Tibial artery (tissue), 4 donors: ENCODE measurements around the gene HOXD8.

ENCODE experiments used
- DNase-seq, 2 donors: peaks; one replicate each; pipeline ENCODE4 v3.0.0-alpha.2; 2019
- H3K27ac ChIP-seq, 2 donors: fragments of 200-600 bp; sonication (generic) in 1 of 2; 1 replicate in 1 of 2; 2 replicates in 1 of 2; pipeline ENCODE4 v1.5.1; 2018 to 2019; ENCODE audit warnings: mild to moderate bottlenecking in 1 of 2
- H3K27me3 ChIP-seq, 2 donors: fragments of 200-600 bp; sonication (generic) in 1 of 2; one replicate each; pipeline versions ENCODE4 v1.5.1 to v1.6.0; 2016 to 2019
- H3K36me3 ChIP-seq, 3 donors: fragments of 200-600 bp; sonication (generic) in 2 of 3; one replicate each; pipeline ENCODE4 v1.5.1; 2016 to 2019; ENCODE audit warnings: mild to moderate bottlenecking in 2 of 3
- H3K4me1 ChIP-seq, 4 donors: fragments of 200-600 bp; sonication (generic) in 2 of 4; 1 replicate in 3 of 4; 2 replicates in 1 of 4; pipeline ENCODE4 v1.5.1; 2016 to 2019
- H3K4me3 ChIP-seq, 2 donors: fragments of 200-600 bp; sonication (generic) in 1 of 2; 1 replicate in 1 of 2; 2 replicates in 1 of 2; pipeline ENCODE4 v1.5.1; 2018 to 2019; ENCODE audit warnings: mild to moderate bottlenecking in 2 of 2
- H3K9me3 ChIP-seq, 3 donors: fragments of 200-600 bp; sonication (generic) in 1 of 3; one replicate each; pipeline ENCODE4 v1.5.1; 2016 to 2019
- CTCF ChIP-seq, 2 experiments: fragments of 200-600 bp in 1 of 2; fragments of 450-650 bp in 1 of 2; IDR thresholded peaks; one replicate each; pipeline ENCODE4 v1.5.1; 2017 to 2019; ENCODE audit warnings: antibody characterized with exemption in 2 of 2, mild to moderate bottlenecking in 1 of 2, moderate library complexity in 1 of 2
- intact Hi-C: fragments of 100-400 bp; cut with DNase I; formaldehyde crosslinking; loops from one replicate; pipeline ENCODE4 v1.15.0; 2023; ENCODE audit warnings: low total_unique reads

HOXD8 gene

GRCh38 chr2:176096243-176096985, 33.1 kb upstream of the HOXD8 start:
- TF ChIP-seq CTCF (IDR thresholded peaks at IDR 0.05), result no peak
- Histone ChIP-seq H3K27ac (no peak overlapping the region), H3K27me3 (peaks cover 14 to 100% of the 10 kb centered on the region in 2 donors), H3K9me3 (no peaks in the 10 kb centered on the region), H3K4me3 (peak overlapping the region; percentile 13 to 49), H3K4me1 (peaks cover 0 to 65% (median 51%) of the 10 kb centered on the region in 4 donors), H3K36me3 (no peaks in the 10 kb centered on the region)
- DNase-seq, result no peak
- intact Hi-C loops, result loop anchor here (5.0 kb wide), 1 partner anchor 729 kb away; no protein-coding TSS in a partner anchor

- H3K9me3 ChIP-seq, result no peaks in the 10 kb centered on the region
- H3K4me1 ChIP-seq, result peaks cover 0 to 58% (median 49%) of the 10 kb centered on the region in 4 donors
- H3K27me3 ChIP-seq, result peaks cover 14 to 100% of the 10 kb centered on the region in 2 donors
- H3K36me3 ChIP-seq, result no peaks in the 10 kb centered on the region
- peak; percentile 77 to 94 for TF ChIP-seq CTCF (IDR thresholded peaks at IDR 0.05)
- peak in 1 of 2 donors; percentile 59 for DNase-seq
- H3K27ac ChIP-seq, result no peak overlapping the region
- intact Hi-C loops, result loop anchor here (5.0 kb wide), 1 partner anchor 730 kb away; no protein-coding TSS in a partner anchor
- peak overlapping the region; percentile 13 to 49 for H3K4me3 ChIP-seq
These were observed 32.3 kb upstream of the HOXD8 start for GRCh38 chr2:176096986-176097819.

DNA sequence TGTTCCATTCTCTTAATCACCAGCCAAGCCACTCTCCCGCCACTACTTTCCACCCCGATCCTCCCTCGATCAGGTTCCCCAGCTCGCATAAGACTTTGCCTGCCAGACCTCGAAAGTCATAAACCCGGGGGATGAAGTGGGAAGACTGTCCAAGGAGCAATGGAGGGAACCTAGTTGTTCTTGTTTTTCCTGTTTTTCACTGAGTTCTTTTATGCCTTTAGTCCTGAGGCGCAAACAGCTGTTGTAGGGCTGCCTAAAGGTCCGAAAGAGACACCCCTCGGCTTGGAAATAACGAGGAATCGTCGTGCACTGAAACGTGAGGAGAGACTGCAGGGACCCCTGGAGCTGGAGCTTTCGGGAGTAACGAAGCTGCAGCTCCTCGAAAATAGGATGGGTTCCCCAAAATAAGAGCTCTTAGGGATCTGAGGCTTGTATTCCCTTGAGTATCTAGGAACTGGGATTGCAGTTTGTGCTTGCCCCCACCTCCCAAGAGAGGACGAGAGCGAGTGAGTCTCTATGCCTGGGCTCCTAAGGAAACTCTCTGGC, 31.6 kb upstream of the HOXD8 start:
- peaks cover 0 to 51% (median 43%) of the 10 kb centered on the region in 4 donors for H3K4me1 ChIP-seq
- no peak overlapping the region for H3K27ac ChIP-seq
- intact Hi-C loops, result loop anchor here (5.0 kb wide), 1 partner anchor 731 kb away; no protein-coding TSS in a partner anchor

DNA sequence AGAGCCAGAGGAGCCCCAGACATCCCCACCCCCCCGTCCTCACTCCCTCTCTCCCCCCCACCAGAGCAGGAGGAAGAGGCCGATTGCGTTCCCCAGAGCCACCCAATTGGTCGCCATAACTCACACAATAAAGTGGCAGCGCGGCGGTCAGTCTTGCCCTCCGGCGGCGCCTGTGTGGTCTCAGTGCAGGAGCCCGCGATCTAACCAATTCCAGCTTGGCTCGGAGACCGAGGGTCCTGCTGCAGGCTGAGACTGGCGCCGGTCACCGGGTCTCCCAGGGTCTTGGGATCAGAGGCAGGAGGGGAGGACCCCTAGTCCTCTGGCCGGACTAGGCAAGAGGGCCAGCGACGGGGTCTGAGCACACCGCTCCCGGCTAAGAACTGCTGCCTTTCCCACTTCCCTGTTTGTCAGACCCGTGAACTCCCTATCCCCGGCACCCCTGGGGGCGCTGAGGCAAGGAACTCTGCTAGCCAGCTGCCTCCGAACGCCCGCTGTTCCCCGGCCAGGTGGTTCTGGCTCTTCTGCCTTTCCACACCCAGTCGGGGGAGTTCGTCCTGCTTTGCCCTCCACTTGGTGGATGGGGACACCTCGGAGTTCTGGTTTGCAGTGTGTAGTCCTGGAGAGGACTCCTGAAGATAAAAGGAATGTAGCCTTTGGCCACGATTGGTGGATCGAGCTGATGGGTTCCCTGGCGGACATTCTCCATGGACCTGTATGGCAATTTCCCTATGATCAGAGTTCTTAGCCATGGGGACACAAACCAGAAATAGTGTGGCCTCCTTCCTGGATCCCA, 30.9 kb upstream of the HOXD8 start:
- peaks cover 11 to 100% of the 10 kb centered on the region in 2 donors for H3K27me3 ChIP-seq
- H3K36me3 ChIP-seq, result no peaks in the 10 kb centered on the region
- H3K4me1 ChIP-seq, result peaks cover 0 to 44% (median 37%) of the 10 kb centered on the region in 4 donors
- intact Hi-C loops, result loop anchor here (5.0 kb wide), 1 partner anchor 731 kb away; no protein-coding TSS in a partner anchor
- no peak overlapping the region for H3K4me3 ChIP-seq
- no peak overlapping the region for H3K27ac ChIP-seq
- H3K9me3 ChIP-seq, result no peaks in the 10 kb centered on the region
- no peak for TF ChIP-seq CTCF (IDR thresholded peaks at IDR 0.05)
- DNase-seq, result no peak

More for the DNA sequence above, 31.6 kb upstream of the HOXD8 start:
- Histone ChIP-seq H3K27me3 (peaks cover 11 to 100% of the 10 kb centered on the region in 2 donors), H3K9me3 (no peaks in the 10 kb centered on the region), H3K36me3 (no peaks in the 10 kb centered on the region), H3K4me3 (peak overlapping the region; percentile 13 to 49)
- no peak for DNase-seq
- no peak for TF ChIP-seq CTCF (IDR thresholded peaks at IDR 0.05)
